NCI-H510A treated with DMSO at 0.1 percent for 48 hours (cell line): ENCODE data around the gene P4HB.
A peak's percentile ranks its signal among the peaks of the same experiment; 100 is the strongest.

Experiments used
- DNase-seq: peaks from one replicate; lab custom pipeline; 2025; lab: John Stamatoyannopoulos, UW

The P4HB gene

DNA sequence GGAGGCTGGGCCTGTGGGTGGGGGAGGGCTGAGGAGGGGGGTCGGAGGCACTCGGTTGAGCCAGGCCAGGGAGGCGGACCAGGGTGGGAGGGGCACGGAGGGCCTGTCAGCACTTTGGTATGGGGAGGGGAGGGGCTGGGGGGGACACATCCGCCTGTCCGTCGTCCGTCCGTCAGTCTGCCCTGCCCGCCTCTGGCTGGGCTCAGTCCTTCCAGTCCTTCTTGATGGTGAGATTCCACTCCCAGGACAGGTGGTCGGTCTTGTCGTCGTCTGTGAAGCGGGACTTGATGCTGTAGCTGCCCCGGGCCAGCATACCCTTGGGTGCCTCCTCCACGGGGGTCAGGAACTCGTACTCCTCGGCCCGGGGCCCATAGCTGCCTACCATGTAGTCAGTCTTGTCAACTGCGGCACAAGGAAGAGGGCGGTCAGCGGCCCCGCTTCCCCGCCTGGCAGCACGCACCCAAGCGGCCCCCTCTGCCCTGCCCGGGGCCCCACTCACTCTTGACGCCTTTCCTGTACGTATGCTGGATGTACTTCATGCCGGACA lies 8.4 kb upstream of the P4HB start:
- DNase-seq: no peak

DNA sequence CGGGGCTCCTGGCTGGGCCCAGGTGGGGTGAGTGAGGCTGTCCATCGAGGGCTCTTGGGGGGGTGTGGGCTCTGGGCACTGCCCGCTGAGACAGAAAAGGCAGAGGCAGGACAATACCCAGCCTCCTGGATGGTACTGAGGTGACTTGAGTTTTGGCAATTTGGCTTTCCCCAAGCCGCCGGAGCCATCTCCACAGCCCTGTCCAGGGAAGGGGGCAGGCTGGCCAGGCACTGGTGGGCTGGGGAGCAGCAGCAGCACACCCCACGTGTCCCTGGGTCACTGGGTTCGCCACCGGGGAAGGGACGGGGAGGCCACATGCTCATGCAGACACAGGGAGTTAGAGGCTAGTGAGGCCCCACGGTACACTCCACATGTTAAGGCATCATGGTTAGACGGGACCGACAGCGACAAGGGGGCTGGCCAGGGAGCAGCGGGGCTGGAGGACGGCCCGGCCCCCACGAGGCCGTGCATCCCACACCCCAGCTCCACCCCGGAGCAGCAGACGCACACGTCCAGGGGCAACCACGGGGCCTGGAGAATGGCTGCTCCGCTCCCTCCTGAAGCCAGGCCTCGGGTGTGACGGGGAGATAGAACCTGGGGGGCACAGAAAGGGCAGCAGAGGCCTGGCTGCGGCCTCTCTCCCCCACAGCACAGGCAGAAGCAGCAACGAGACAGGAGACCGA lies 7.8 kb upstream of the P4HB start:
- no peak for DNase-seq

DNA sequence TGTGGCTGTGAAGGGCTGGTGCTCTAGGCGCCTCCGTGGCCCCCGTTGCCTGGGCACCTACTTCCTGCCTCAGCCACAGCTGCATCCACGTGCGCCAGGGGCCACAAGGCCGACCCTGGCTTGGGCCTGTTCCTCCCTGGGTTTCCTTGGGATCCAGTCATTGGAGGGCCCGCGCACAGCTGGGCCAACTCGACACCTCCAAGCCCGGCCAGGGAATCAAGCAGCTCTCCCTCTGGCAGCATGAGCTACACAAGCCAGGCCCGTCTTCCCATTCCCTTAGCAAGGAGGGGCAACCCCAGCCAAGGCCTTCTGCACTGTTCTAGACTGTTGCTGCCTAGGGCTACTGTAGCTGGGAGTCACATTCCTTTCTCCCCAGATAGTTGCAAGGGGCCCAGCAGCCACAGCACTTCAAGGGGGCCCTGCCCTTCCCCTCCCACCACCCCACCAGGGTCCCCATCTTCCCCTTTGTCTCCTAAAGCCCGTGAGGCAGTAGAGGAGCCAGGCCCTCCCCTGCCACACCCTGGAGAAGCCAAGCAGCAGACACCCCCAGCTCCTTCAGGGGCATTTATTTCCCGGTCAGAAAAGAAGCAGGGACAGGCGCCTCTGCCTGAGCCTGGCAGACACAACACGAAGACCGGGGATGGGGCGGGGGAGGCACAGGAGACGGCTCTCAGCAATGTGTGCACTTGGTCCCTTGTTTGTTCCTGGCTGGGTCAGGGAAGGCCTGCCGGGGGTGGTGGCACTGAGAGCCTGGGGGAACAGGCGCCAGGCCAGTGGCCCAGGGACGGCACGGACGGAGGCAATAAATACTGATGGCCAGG lies 7.0 kb upstream of the P4HB start:
- DNase-seq: peak; percentile 22

DNA sequence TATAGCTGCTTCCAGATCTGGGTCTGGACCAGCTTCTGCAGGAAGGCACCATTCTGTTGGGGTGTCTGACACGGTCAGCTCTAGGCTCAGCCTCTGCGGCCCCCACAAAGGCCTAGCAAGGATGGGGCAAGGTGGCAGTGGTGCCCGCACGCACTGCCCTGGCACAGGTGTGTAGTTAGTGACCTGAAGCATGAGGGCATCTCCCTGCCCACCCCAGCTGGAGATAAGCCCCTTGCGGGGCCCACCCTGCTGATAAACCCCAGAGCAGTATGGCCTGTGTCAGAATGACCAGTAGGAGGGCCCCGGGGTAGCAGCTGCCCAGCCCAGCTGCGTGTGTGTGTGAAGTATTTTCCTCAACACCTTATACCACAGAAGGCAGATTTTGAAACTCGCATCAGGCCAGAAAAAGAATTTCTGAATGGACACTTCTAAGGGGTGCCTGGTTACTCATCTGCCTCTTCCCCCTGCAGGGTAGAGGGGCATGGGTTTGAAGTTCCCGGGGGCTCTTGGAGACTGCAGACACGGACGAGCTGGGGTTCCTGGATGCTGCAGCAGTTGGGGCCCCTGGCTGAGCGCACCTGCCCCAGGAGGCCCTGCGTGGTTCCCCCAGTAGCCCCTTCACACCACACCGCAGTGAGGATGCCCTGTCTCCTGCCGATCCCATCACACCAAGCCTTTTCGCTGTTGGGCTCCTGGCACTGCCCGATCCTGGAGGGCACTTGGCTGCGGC lies 6.3 kb upstream of the P4HB start:
- DNase-seq: no peak

DNA sequence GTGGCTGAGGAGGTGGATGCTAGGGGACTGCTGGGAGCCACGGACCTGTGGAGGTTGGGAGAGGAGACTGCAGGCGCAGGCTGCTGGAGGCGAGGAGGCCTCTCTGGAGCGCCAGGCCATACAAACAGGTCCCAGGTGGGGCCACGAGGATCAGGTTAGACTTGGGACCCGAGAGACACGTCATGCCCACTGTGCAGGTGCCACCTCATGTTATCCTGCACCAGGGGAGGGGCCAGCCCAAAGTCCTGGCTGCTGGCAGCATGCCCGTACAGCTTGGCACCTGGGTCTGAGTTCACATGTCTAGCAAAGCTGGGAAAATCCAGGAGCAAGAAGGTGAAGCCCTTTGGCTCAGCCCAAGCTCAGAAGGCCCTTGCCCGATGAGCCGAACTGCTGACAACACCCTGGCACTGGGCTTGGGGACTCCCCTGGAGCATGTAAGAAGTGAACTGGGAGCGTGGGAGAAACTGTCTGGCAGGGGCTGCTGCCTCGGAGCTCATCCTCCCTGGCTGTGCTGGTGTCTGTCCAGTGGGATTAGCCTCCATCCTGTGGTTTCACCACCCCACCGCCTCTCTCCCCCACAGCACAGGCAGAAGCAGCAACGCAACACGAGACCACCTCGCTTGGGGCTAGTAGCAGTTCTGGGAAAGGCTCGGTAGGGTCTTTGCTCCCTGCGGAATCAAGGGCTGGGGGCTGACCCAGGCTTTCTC lies 5.6 kb upstream of the P4HB start:
- DNase-seq: no peak

DNA sequence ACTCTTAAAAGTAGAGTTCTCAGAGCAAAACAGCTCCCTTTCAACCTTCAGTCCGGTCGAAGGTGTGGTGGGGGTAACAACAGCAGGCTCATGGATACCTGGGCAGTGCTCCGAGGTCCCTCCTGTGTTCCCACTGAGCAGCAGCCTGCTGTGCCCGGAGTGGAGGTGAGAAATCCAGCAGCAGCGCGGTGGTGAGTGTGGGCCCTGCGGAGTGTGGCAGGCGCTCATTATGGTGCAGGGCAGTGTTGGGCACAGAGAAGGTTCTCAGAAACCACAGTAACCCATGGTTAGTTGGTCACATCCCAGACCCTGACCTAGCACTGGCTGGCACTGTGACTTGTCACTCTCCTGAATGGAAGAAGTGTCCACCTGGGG lies 5.0 kb upstream of the P4HB start:
- no peak for DNase-seq

DNA sequence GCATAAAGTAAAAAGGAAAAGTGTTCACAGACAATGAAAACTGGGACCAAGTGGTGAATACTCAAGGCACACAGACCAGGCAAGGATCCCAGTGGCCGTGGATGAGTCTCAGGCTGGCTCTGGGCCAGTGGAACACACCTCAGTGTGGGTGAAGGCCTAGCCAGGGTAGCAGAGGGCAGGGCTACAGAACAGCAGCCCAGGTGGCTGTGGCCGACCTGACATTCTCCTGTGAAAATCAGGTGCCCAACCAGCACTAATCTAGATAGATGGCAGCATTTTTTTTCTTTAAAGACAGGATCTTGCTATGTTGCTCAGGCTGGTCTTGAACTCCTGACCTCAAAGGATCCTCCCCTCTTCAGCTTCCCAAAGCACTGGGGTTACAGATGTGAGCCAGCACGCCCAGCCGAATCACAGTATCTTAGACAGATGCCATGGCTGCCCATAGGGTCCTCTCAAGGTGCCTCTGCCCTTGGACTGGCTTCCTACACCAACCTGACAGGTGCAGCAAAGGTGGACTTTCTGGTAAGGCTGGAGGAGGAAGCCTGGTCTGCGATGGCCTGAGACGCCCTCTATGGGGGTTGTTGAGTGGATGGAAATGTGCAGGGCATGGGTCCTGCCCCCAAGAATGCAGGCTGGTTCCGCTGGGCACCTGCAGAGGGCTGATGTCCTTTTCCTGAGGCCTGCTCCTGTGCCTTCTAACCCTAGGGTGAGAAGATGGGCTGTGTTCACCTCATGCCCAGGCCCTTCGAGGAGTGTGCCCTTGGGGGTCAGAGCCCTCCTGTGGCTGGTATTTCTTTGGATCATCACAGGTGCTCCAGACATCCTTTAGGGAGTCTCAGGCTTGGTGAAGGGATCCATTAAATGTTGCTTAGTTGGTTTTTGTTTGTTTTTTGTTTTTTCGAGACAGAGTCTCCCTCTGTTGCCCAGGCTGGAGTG lies 3.8 kb upstream of the P4HB start:
- DNase-seq: no peak

DNA sequence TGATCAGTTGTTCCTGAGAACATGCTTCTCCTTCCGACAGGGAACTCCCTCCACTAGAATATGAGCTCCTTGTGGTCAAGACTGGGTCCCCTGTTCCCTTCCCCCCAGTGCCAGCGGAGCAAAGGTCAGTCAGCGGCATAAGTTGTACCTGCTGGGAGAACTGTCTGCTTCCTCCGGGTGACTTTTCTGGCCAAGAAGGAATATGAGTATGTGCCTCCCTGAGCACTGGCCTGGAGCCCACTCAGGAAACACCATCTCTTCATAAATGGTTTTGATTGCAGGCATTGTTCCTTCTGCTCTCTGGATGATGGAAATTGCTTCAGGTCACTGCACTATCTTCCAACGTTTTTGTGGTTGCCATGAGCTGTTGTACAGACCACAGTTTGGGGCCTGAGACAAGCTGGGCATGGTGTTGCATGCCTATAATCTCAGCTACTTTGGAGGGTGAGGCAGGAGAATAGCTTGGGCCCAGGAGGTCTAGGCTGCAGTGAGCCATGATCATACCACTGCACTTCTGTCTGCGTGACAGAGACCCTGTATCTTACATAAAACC lies 2.9 kb upstream of the P4HB start:
- no peak for DNase-seq

DNA sequence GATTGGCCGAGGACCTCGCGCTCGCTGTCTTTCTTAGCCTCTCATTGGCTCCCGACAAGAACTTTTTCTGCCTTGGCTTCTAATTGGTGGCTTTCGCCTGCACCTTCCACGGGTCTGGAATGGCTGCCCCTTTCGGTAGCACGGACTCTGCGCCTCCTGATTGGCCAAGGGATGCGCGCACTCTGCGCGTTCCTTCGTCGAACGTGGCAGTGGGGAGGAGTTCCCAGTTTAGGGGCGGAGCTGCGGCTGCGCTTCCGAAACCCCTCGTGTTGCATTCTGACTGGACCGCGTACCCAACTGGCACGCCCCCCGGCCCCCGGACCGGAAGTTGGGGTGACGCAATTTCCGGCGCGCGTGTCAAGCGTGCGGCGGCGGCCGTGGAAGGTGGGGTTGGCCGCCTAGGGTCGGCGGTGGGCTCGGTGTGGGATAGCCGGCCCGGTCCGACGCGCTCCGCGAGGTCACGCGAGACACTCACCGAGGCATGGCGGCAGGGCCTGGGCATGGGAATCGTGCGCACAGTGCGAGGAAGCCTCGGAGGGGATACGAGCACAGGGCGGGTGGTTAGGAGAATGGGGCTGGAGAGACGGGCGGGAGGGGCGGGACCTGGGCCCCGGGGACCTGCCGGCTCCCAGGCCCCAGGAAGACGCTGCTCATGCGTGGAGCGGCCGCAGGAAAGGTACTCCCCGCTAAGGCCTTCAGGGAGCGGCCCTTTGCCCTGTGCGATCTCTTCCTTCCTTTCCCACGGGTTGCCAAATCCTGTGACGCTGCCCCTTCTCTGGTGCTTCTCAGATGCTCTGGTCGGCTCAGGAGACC lies 627 bp upstream of the P4HB start:
- peak; percentile 99 for DNase-seq

DNA sequence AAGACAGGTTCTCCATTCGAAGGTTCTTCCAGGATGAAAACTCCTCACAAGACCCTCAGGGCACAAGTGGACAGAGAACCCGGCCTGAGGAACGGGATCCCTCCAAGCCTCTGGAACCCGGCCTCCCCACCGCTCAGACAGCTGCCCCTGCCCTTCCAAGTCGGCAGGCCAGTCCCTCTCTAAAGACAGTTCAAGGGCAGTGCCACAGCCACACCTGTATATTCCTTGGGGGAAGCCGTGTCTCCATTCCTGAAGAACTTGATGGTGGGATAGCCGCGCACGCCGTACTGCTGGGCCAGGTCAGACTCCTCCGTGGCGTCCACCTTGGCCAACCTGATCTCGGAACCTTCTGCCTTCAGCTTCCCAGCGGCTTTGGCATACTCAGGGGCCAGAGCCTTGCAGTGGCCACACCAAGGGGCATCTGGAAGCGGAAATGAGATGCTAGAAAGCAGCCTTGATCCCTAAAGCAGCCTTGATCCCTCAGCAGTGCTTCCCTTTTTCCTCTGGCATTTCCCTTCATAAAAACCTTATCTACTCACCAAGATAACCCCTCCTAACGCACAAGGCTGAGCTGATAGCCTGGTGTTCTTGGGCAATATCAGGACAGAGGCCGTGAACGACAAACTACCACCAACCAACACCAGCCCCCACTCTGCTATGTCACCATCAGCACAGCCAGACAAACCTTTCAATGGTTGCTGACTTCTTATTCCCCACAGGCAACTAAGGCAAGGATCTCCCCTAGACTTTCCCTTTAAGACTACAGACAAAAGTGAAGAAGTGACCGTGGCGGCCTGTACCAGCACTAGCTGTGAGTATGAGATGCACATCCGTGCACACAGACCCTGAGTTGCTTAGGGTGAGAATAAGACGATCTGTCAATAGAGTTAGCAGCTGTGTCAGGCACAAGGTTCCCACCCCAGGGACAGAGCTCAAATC lies 1.1 kb downstream of the P4HB start:
- DNase-seq: no peak

DNA sequence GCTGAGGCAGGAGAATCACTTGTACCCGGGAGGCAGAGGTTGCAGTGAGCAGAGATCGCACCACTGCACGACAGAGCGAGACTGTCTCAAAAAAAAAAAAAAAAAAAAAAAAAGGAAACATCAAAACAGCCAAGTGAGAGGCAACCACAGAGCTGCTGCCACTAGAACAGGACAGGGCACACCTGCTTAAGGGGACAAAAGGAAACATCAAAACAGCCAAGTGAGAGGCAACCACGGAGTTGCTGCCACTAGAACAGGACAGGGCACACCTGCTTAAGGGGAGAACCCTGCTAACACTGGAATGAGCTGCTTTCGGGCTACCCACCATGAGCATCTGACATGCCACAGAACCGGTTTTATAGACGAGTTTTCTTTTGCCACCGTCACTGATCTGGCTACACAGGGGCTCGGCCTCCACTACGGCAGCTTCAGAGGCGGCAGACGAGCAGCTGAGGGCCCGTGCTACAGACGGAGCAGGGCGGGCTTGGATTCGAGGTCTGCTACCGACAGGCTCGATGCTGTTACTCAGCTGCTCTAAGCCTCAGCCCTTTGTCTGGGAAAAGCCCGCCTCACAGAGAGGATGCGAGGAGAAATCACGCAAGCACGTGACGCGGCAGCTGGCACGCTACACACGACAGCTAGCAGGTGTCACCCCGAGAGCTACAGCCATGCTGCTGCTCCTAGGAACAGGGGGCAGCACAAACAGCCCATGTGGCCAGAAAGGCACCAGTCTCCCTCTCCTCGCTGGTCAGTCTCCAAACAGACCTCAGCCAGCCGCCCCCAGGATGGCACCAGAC lies 2.0 kb downstream of the P4HB start:
- DNase-seq: no peak

DNA sequence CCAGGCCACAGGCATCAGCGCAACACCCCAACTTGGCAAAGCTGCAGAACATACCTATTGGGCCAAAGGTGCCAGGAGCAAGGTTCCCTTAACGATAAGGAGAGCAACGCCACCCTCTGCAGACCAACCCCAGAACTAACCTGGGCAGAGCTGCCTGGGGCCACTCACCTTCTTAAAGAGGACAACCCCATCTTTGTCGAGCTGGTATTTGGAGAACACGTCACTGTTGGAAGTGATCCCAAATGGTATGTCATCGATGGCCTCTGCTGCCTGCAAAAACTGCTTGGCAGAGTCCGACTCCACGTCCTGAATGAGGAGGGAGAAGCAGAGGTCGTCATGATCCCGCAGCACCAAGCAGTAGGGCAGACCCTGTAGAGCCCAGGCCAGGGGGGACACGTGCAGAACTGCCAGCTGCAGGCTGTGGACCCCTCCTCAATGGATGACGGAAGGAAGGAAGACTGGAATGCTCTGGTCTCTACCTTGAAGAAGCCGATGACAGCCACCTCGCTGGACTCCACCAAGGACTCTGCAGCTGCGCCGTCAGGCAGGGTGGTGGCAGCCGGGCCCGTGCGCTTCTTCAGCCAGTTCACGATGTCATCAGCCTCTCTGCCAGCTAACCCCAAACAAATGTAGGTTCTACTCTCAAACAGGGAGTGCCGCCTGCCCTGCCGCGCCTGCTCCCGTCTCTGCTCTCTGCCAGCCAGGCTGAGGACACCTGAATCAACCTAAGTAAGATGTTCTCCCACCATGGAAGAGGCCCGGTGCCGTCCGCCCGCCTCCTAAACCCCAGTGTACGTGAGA lies 5.2 kb downstream of the P4HB start:
- DNase-seq: no peak

DNA sequence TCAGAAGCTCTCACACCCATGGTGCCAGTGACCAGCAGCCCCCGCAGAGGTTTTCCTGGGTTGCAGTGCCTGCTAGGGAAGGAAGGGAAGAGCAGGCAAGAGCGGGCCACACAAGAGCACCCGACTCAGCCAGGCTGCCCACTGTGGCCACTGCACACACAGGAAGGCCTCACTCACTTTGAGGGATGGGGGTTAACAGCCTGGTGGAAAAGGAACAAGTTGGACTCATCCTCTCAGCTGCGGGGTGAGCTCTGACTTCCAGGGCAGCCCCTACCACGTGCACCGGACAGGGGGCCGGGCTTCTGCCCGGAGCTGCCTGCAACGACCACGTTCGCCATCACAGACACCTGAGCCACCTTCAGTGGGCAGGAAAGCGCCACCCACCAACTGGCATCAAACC lies 8.1 kb downstream of the P4HB start:
- no peak for DNase-seq

DNA sequence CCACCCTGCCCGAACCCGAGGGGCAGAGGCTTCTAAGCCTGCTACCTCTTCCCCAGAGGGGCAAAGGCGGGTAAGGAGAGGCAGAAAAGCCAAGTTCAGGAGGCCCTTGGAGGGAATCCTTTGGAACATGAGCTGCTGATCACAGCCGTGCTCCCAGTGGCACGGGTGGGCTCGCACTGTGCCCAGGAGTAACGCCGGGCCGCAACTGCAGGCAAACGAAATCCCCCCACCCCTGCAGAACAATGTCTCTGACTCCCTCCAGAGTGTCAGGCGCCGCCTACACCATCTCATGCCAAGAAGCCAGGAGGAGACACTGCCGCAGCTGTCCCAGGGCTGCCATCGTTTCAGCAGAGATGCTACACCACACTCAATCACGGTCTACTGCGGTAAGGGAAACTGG lies 8.9 kb downstream of the P4HB start:
- no peak for DNase-seq

DNA sequence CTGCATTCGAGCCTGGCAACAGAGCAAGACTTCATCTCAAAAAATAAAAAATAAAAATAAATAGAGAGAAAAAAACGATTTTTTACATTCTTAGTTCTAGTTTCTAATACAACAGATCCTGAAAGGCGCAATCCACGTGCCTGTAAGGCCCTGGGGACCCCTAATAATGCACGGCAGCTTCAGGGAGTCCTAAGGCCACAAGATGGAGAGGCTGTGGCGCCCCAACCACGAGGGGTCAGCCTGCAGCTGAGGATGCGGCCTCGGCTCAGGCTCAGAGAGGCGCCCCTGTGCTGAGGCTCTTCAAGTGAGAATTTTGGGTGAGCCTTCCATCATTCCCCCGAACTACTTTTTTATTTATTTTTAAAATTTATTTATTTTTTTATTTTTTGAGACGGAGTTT lies 10.9 kb downstream of the P4HB start:
- DNase-seq: no peak

DNA sequence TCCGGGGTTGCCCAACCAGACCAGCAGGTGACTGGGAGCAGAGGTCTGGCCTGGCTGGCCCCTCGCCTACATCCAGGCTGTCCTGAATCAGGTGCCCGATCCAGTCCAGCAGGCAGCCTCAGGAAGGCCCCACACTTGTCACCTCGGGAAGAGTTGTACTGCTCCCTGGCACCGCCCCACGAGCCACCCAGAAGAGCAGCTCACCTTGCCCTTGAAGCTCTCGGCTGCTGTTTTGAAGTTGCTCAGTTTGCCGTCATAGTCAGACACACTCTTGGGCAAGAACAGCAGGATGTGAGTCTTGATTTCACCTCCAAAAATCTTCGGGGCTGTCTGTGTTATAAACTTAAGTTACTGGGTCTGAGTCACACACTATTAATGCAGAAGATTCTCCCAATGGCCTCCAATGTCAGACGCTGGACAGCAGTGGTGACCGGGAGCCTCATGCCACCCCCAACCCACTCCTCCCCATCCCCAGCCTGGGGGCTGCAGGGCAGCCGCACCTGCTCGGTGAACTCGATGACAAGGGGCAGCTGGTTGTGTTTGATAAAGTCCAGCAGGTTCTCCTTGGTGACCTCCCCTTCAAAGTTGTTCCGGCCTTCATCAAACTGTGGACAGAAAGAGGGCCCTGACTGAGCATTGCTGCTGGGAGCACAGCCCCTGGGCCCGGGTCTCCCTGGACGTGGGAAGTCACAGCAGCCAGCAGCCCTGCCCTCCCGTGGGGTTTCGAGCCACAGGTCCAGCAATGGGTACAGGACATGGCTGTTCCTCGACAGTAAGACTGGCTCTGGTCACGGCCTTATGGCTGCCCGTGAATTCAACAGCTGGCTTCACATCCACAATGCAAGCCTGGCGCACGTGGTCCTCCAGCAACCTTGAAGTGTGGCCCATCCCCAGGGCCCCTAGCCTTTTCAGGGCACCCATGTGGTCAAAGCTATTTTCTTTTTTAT lies 13.3 kb downstream of the P4HB start:
- no peak for DNase-seq
